ENCODE measurements around the gene PACS1. TPM values are rescaled to one million over a fixed set of nuclear protein-coding genes. Genes with fewer than 3 reads are reported as not detected.

Gene PACS1
- total and polyA plus RNA-seq, 8 donors = 14.7 to 269 (median 51.0) TPM

- H3K36me3 ChIP-seq = no peaks in the 10 kb centered on the region
- WGBS, 5 donors = 77 to 89% (median 87%) methylated on average over 3 of the region's 3 CpGs
- intact Hi-C loops (cut with DNase I; ENCODE audit: low total_unique reads) = no loop called here
- H3K4me1 ChIP-seq = no peaks in the 10 kb centered on the region
- no peak overlapping the region for H3K4me3 ChIP-seq
- H3K27ac ChIP-seq = no peak overlapping the region
- DNase-seq = no peak
- H3K9me3 ChIP-seq = no peaks in the 10 kb centered on the region
- TF ChIP-seq POLR2A (IDR thresholded peaks at IDR 0.05) (no peak), POLR2AphosphoS5 (IDR thresholded peaks at IDR 0.05) (no peak), CTCF (IDR thresholded peaks at IDR 0.05) (no peak), EP300 (IDR thresholded peaks at IDR 0.05) (no peak)
- H3K27me3 ChIP-seq = peaks cover 0 to 20% (median 0%) of the 10 kb centered on the region in 3 donors
Measured at GRCh38 chr11:66037327-66037726, 32.7 kb upstream of the PACS1 start.

- H3K27ac ChIP-seq = no peak overlapping the region
- H3K4me3 ChIP-seq = no peak overlapping the region
- no peaks in the 10 kb centered on the region for H3K9me3 ChIP-seq
- no peaks in the 10 kb centered on the region for H3K36me3 ChIP-seq
- WGBS, 5 donors = 69 to 92% (median 84%) methylated on average over 3 of the region's 3 CpGs
- peaks cover 0 to 2% (median 2%) of the 10 kb centered on the region in 4 donors for H3K4me1 ChIP-seq
- intact Hi-C loops (cut with DNase I; ENCODE audit: low total_unique reads) = no loop called here
- DNase-seq = no peak
- no peak for TF ChIP-seq CTCF (IDR thresholded peaks at IDR 0.05)
- TF ChIP-seq POLR2A (IDR thresholded peaks at IDR 0.05) = no peak
- TF ChIP-seq POLR2AphosphoS5 (IDR thresholded peaks at IDR 0.05) = no peak
- TF ChIP-seq EP300 (IDR thresholded peaks at IDR 0.05) = no peak
- peaks cover 0 to 20% (median 0%) of the 10 kb centered on the region in 3 donors for H3K27me3 ChIP-seq
Measured at GRCh38 chr11:66039765-66040164, 30.3 kb upstream of the PACS1 start.

- intact Hi-C loops (cut with DNase I; ENCODE audit: low total_unique reads) = no loop called here
- no peak for DNase-seq
- no peak overlapping the region for H3K27ac ChIP-seq
- no peaks in the 10 kb centered on the region for H3K36me3 ChIP-seq
- peaks cover 7 to 10% (median 9%) of the 10 kb centered on the region in 4 donors for H3K4me1 ChIP-seq
- WGBS, 5 donors = 95 to 97% (median 96%) methylated on average over 65 to 81 of the region's 81 CpGs
- H3K27me3 ChIP-seq = peaks cover 0 to 13% (median 2%) of the 10 kb centered on the region in 3 donors
- no peaks in the 10 kb centered on the region for H3K9me3 ChIP-seq
- TF ChIP-seq CTCF (IDR thresholded peaks at IDR 0.05) (no peak), EP300 (IDR thresholded peaks at IDR 0.05) (no peak), POLR2AphosphoS5 (IDR thresholded peaks at IDR 0.05) (no peak), POLR2A (IDR thresholded peaks at IDR 0.05) (no peak)
- no peak overlapping the region for H3K4me3 ChIP-seq
Measured at GRCh38 chr11:66042227-66042995, 27.7 kb upstream of the PACS1 start.

- TF ChIP-seq POLR2A (IDR thresholded peaks at IDR 0.05) (no peak), CTCF (IDR thresholded peaks at IDR 0.05) (no peak), POLR2AphosphoS5 (IDR thresholded peaks at IDR 0.05) (no peak), EP300 (IDR thresholded peaks at IDR 0.05) (no peak)
- no peak for DNase-seq
- H3K36me3 ChIP-seq = no peaks in the 10 kb centered on the region
- H3K4me3 ChIP-seq = no peak overlapping the region
- peaks cover 0 to 20% (median 8%) of the 10 kb centered on the region in 3 donors for H3K27me3 ChIP-seq
- H3K9me3 ChIP-seq = no peaks in the 10 kb centered on the region
- H3K4me1 ChIP-seq = peaks cover 7 to 10% (median 9%) of the 10 kb centered on the region in 4 donors
- 96 to 98% (median 97%) methylated on average over 86 to 88 of the region's 88 CpGs for WGBS, 5 donors
- intact Hi-C loops (cut with DNase I; ENCODE audit: low total_unique reads) = no loop called here
- H3K27ac ChIP-seq = no peak overlapping the region
Measured at GRCh38 chr11:66042996-66043906, 26.8 kb upstream of the PACS1 start.

All from stomach (tissue), 9 donors.